Dermis lymphatic vessel endothelial cell (primary cell): Measurements from ENCODE around the gene IFNA17. TPM values are rescaled to one million over a fixed set of nuclear protein-coding genes. Genes with fewer than 3 reads are reported as not detected.

Source experiments
- total RNA-seq: library from RNA; depleted of rRNA; stranded (reverse); fragments of >200 nt; gene quantifications from 2 replicates; pipeline ENCODE4 v1.2.1, GENCODE V29; 2014

Gene IFNA17
- not detected in 2 replicates for total RNA-seq

GRCh38 chr9:21228122-21228521, at the start of gene IFNA17:
Gene IFNA17, minus strand, starts transcription at chr9:21228222. Its CDS starts 49 bp downstream, at chr9:21228173.

GRCh38 chr9:21239911-21240310, 11.9 kb upstream of the IFNA17 start, which contains the start of gene IFNA14:
Gene IFNA14, minus strand, starts transcription at chr9:21240005. Its CDS starts 70 bp downstream, at chr9:21239935.

GRCh38 chr9:21217211-21217610, 10.8 kb downstream of the IFNA17 start, which contains the start of gene IFNA16:
Gene IFNA16, minus strand, starts transcription at chr9:21217311. Its CDS starts 6 bp downstream, at chr9:21217305.

GRCh38 chr9:21207043-21207442, 21.0 kb downstream of the IFNA17 start, which contains the start of gene IFNA10:
Gene IFNA10, minus strand, starts transcription at chr9:21207143. Its CDS starts 46 bp downstream, at chr9:21207097.

GRCh38 chr9:21202105-21202504, 25.9 kb downstream of the IFNA17 start, which contains the start of gene IFNA7:
Gene IFNA7, minus strand, starts transcription at chr9:21202205. Its CDS starts 40 bp downstream, at chr9:21202165.

GRCh38 chr9:21187487-21187886, 40.5 kb downstream of the IFNA17 start, which contains the start of gene IFNA4:
Gene IFNA4, minus strand, starts transcription at chr9:21187587. Its CDS starts 56 bp downstream, at chr9:21187531.

Other genes with a start within 250 kb of the IFNA17 start
- under 0.01 and 0.17 TPM in 2 replicates for gene HACD4, start 196.6 kb downstream of the IFNA17 start, total RNA-seq
- gene IFNB1, start 150.3 kb downstream of the IFNA17 start, total RNA-seq = not detected in 2 replicates
- not detected in 2 replicates for gene IFNW1, start 86.4 kb downstream of the IFNA17 start, total RNA-seq
- gene IFNA21, start 61.6 kb downstream of the IFNA17 start, total RNA-seq = not detected in 2 replicates
- not detected in 2 replicates for gene IFNA4, start 40.6 kb downstream of the IFNA17 start, total RNA-seq
- not detected in 2 replicates for gene IFNA7, start 26.0 kb downstream of the IFNA17 start, total RNA-seq
- not detected in 2 replicates for gene IFNA10, start 21.1 kb downstream of the IFNA17 start, total RNA-seq
- gene IFNA16, start 10.9 kb downstream of the IFNA17 start, total RNA-seq = not detected in 2 replicates
- not detected in 2 replicates for gene IFNA14, start 11.8 kb upstream of the IFNA17 start, total RNA-seq
- 0.09 TPM in 1 of 2 replicates, not detected in the other for gene IFNA5, start 77.1 kb upstream of the IFNA17 start, total RNA-seq
- gene KLHL9, start 107.2 kb upstream of the IFNA17 start, total RNA-seq = 35.1 and 45.5 TPM in 2 replicates
- gene IFNA6, start 122.7 kb upstream of the IFNA17 start, total RNA-seq = not detected in 2 replicates
- gene IFNA13, start 139.8 kb upstream of the IFNA17 start, total RNA-seq = not detected in 2 replicates
- gene IFNA2, start 157.2 kb upstream of the IFNA17 start, total RNA-seq = not detected in 2 replicates
- not detected in 2 replicates for gene IFNA8, start 180.9 kb upstream of the IFNA17 start, total RNA-seq
- not detected in 2 replicates for gene IFNA1, start 212.2 kb upstream of the IFNA17 start, total RNA-seq